H1 (cell line): ENCODE results near the gene IST1. TPM values are rescaled to one million over a fixed set of nuclear protein-coding genes. Genes with fewer than 3 reads are reported as not detected.

Experiments used
- CHD1 ChIP-seq: IDR thresholded peaks from 2 replicates; pipeline ENCODE4 v1.6.1; 2012; ENCODE audit warnings: low read depth, low read length, improper control_type of control experiment
- CHD7 ChIP-seq: fragments of 300-600 bp; sonication (generic); IDR thresholded peaks from 2 replicates; pipeline ENCODE4 v1.7.1; 2012; ENCODE audit warnings: low read length, moderate library complexity, mild to moderate bottlenecking, inconsistent platforms; ENCODE audit not compliant: insufficient replicate concordance
- CTCF ChIP-seq, 3 experiments: IDR thresholded peaks; 1 replicate in 2 of 3; 2 replicates in 1 of 3; pipeline versions ENCODE4 v1.5.1 to v1.6.1; 2011; ENCODE audit warnings: low read length in 3 of 3, mild to moderate bottlenecking in 3 of 3, inconsistent platforms in 2 of 3, low read depth in 1 of 3, moderate library complexity in 1 of 3; ENCODE audit not compliant: insufficient read depth in 1 of 3; ENCODE audit errors: control extremely low read depth in 1 of 3
- GABPA ChIP-seq: IDR thresholded peaks from 2 replicates; pipeline ENCODE4 v1.6.1; 2011; ENCODE audit warnings: mild to moderate bottlenecking, low read length, moderate library complexity, borderline replicate concordance; ENCODE audit not compliant: insufficient read depth
- GTF2F1 ChIP-seq: IDR thresholded peaks from 2 replicates; pipeline ENCODE4 v1.6.1; 2012; ENCODE audit warnings: low read depth, low read length, improper control_type of control experiment, borderline replicate concordance
- JUN ChIP-seq: IDR thresholded peaks from 2 replicates; pipeline ENCODE4 v1.6.1; 2011; ENCODE audit warnings: low read depth, mild to moderate bottlenecking, improper control_type of control experiment, low read length
- SIRT6 ChIP-seq: IDR thresholded peaks from one replicate; pipeline ENCODE4 v1.7.1; 2012; ENCODE audit warnings: low read length, inconsistent platforms
- SIX5 ChIP-seq: IDR thresholded peaks from 2 replicates; pipeline ENCODE4 v1.6.1; 2011; ENCODE audit warnings: mild to moderate bottlenecking, low read depth, low read length
- SP1 ChIP-seq: IDR thresholded peaks from 2 replicates; pipeline ENCODE4 v1.6.1; 2011; ENCODE audit warnings: low read depth, low read length
- SRF ChIP-seq: IDR thresholded peaks from 2 replicates; pipeline ENCODE4 v1.6.1; 2011; ENCODE audit warnings: mild to moderate bottlenecking, low read depth, low read length, moderate library complexity
- polyA plus RNA-seq, 7 experiments: library from polyadenylated mRNA; depleted of rRNA in 3 of 7; stranded (reverse) in 5 of 7; unstranded in 2 of 7; fragments of >200 nt in 5 of 7; fragments of 200-250 nt in 2 of 7; gene quantifications; 1 replicate in 5 of 7; 2 replicates in 1 of 7; 4 replicates in 1 of 7; pipeline versions ENCODE4 v1.2.1 to v1.2.3, GENCODE V29; 2011 to 2013; ENCODE audit warnings: missing spikeins in 2 of 7, mixed read lengths in 2 of 7
- total RNA-seq: library from RNA; stranded (reverse); fragmentation: NEBNext Ultra II Directional; extraction: Animal tissue kit (Norgen Biotek cat#: 25700); gene quantifications from 2 replicates; pipeline ENCODE4 v1.2.1, GENCODE V29; 2021

Gene IST1
- total and polyA plus RNA-seq, 2 of the 8 experiments (the other 6 are each of a cell fraction or from before 2014, with no cell fraction given): 190 to 248 TPM

GRCh38 chr16:71931001-71931400, 35.7 kb downstream of the IST1 start (continued):
- TF ChIP-seq CHD7 (no peak), SIRT6 (no peak), CHD1 (no peak), SIX5 (no peak), GTF2F1 (no peak), CTCF (IDR thresholded peaks at IDR 0.05; ENCODE audit: control extremely low read depth in 1 of 3, insufficient read depth in 1 of 3, low read depth in 1 of 3, low read length in 3 of 3) (no peak), SP1 (no peak), GABPA (no peak), SRF (no peak), JUN (no peak)
